IMR-90 (cell line): Measurements from ENCODE around the gene PLCB2. TPM values are rescaled to one million over a fixed set of nuclear protein-coding genes. Genes with fewer than 3 reads are reported as not detected.

ENCODE experiments used
- ATAC-seq: fragments of 200-7000 bp; cut with Tn5 transposase; 2 replicates; pipeline ENCODE4 v1.9.1; 2020; ENCODE audit warnings: low read depth, mild to moderate bottlenecking, moderate library complexity
- BruUV-seq: library from RNA; stranded (reverse); fragments of 400-500 nt; replicated peaks from 2 replicates; lab custom pipeline; 2021; lab: Mats Ljungman, UMichigan
- CTCF ChIA-PET: fragments of 300-600 bp; formaldehyde crosslinking; extraction: SDS; loops from one replicate; lab custom pipeline; 2021; ENCODE audit warnings: antibody characterized with exemption; lab: Yijun Ruan, JAX
- POLR2A ChIA-PET: fragments of 300-600 bp; sonication (Branson Sonifier 250); formaldehyde crosslinking; loops from one replicate; lab custom pipeline; 2022; ENCODE audit warnings: antibody characterized with exemption; ENCODE audit not compliant: unreplicated experiment; lab: Charles Lee
- DNase-seq: peaks from one replicate; pipeline ENCODE4 v3.0.0; 2013
- H2AFZ ChIP-seq: replicated peaks from 2 replicates; pipeline ENCODE3; 2013; ENCODE audit warnings: low read length, mild to moderate bottlenecking; ENCODE audit not compliant: poor library complexity
- H2AK5ac ChIP-seq: 2 replicates; pipeline ENCODE4 v1.6.1; 2013; ENCODE audit warnings: low read depth, low read length, inconsistent platforms
- H2AK9ac ChIP-seq: replicated peaks from 2 replicates; pipeline ENCODE3; 2013; ENCODE audit warnings: mild to moderate bottlenecking, low read depth, low read length, moderate library complexity; ENCODE audit not compliant: poor library complexity
- H2BK120ac ChIP-seq: 2 replicates; pipeline ENCODE4 v1.6.1; 2013; ENCODE audit warnings: low read depth, low read length, inconsistent platforms
- H2BK15ac ChIP-seq: 3 replicates; pipeline ENCODE4 v1.6.1; 2013; ENCODE audit warnings: low read depth, low read length, inconsistent platforms
- H2BK20ac ChIP-seq: 2 replicates; pipeline ENCODE4 v1.6.1; 2013; ENCODE audit warnings: low read depth, mild to moderate bottlenecking, inconsistent platforms, low read length, moderate library complexity
- H2BK5ac ChIP-seq: 2 replicates; pipeline ENCODE4 v1.6.1; 2013; ENCODE audit warnings: mild to moderate bottlenecking, low read depth, low read length, inconsistent platforms; ENCODE audit not compliant: poor library complexity, severe bottlenecking
- H3K14ac ChIP-seq: replicated peaks from 2 replicates; pipeline ENCODE4 v1.6.1; 2013; ENCODE audit warnings: low read depth, low read length, inconsistent platforms
- H3K18ac ChIP-seq: 2 replicates; pipeline ENCODE4 v1.6.1; 2013; ENCODE audit warnings: low read depth, low read length, control low read depth
- H3K23ac ChIP-seq: 2 replicates; pipeline ENCODE4 v1.6.1; 2013; ENCODE audit warnings: low read depth, low read length, inconsistent platforms
- H3K27ac ChIP-seq: 2 replicates; pipeline ENCODE4 v1.5.1; 2013; ENCODE audit warnings: mild to moderate bottlenecking, control low read depth, low read length; ENCODE audit not compliant: insufficient read depth
- H3K27me3 ChIP-seq: 2 replicates; pipeline ENCODE4 v1.6.1; 2013; ENCODE audit warnings: low read length; ENCODE audit not compliant: control insufficient read depth, insufficient read depth
- H3K36me3 ChIP-seq: 2 replicates; pipeline ENCODE4 v1.6.1; 2013; ENCODE audit warnings: low read length, mixed read lengths; ENCODE audit not compliant: control insufficient read depth, insufficient read depth
- H3K4ac ChIP-seq: 2 replicates; pipeline ENCODE4 v1.6.1; 2013; ENCODE audit warnings: low read depth, low read length, inconsistent platforms
- H3K4me1 ChIP-seq: 2 replicates; pipeline ENCODE4 v1.6.1; 2013; ENCODE audit warnings: low read length, mixed read lengths; ENCODE audit not compliant: control insufficient read depth, insufficient read depth
- H3K4me2 ChIP-seq: 2 replicates; pipeline ENCODE4 v1.6.1; 2013; ENCODE audit warnings: low read depth, mild to moderate bottlenecking, control low read depth, low read length, moderate library complexity
- H3K4me3 ChIP-seq: 2 replicates; pipeline ENCODE4 v1.5.1; 2013; ENCODE audit warnings: low read depth, mild to moderate bottlenecking, control low read depth, low read length, moderate library complexity; ENCODE audit not compliant: insufficient read depth
- H3K56ac ChIP-seq: 2 replicates; pipeline ENCODE4 v1.6.1; 2013; ENCODE audit warnings: low read length, inconsistent platforms; ENCODE audit not compliant: insufficient read depth; ENCODE audit errors: extremely low read depth
- H3K79me1 ChIP-seq, 2 experiments: 2 replicates each; pipeline ENCODE4 v1.6.1; 2013; ENCODE audit warnings: low read length in 2 of 2, inconsistent platforms in 1 of 2, low read depth in 1 of 2
- H3K9ac ChIP-seq: 2 replicates; pipeline ENCODE4 v1.6.1; 2013; ENCODE audit warnings: low read depth, low read length, control low read depth
- H3K9me1 ChIP-seq: 2 replicates; pipeline ENCODE4 v1.6.1; 2013; ENCODE audit warnings: low read length, inconsistent platforms; ENCODE audit not compliant: insufficient read depth
- H3K9me3 ChIP-seq: 2 replicates; pipeline ENCODE4 v1.6.1; 2013; ENCODE audit warnings: low read length; ENCODE audit not compliant: control insufficient read depth, insufficient read depth
- H4K20me1 ChIP-seq: 2 replicates; pipeline ENCODE4 v1.6.1; 2013; ENCODE audit warnings: low read length, inconsistent platforms; ENCODE audit not compliant: insufficient read depth
- H4K5ac ChIP-seq: 2 replicates; pipeline ENCODE4 v1.6.1; 2013; ENCODE audit warnings: mild to moderate bottlenecking, low read depth, low read length, control low read depth
- H4K8ac ChIP-seq, 2 experiments: 2 replicates each; pipeline ENCODE4 v1.6.1; 2013; ENCODE audit warnings: low read depth in 2 of 2, low read length in 2 of 2, control low read depth in 1 of 2, inconsistent platforms in 1 of 2
- H4K91ac ChIP-seq: 2 replicates; pipeline ENCODE4 v1.6.1; 2013; ENCODE audit warnings: low read depth, low read length, inconsistent platforms; ENCODE audit not compliant: insufficient read depth
- BHLHE40 ChIP-seq: fragments of 150-350 bp; IDR thresholded peaks from 2 replicates; pipeline ENCODE4 v1.6.1; 2016; ENCODE audit warnings: mild to moderate bottlenecking, low read depth, low read length
- CEBPB ChIP-seq: IDR thresholded peaks from 2 replicates; pipeline ENCODE4 v1.6.1; 2012; ENCODE audit warnings: low read depth, low read length, improper control_type of control experiment
- CHD1 ChIP-seq: IDR thresholded peaks from 2 replicates; pipeline ENCODE4 v1.6.1; 2012; ENCODE audit warnings: low read depth, low read length, improper control_type of control experiment
- MXI1 ChIP-seq: IDR thresholded peaks from 2 replicates; pipeline ENCODE4 v1.6.1; 2012; ENCODE audit warnings: low read depth, mild to moderate bottlenecking, low read length, moderate library complexity, borderline replicate concordance
- POLR2A ChIP-seq: IDR thresholded peaks from 2 replicates; pipeline ENCODE4 v1.6.1; 2012; ENCODE audit warnings: mild to moderate bottlenecking, low read depth, low read length
- RAD21 ChIP-seq: IDR thresholded peaks from 2 replicates; pipeline ENCODE4 v1.6.1; 2012; ENCODE audit warnings: low read length, improper control_type of control experiment
- SMC3 ChIP-seq: fragments of 150-350 bp; IDR thresholded peaks from 2 replicates; pipeline ENCODE4 v1.6.1; 2016; ENCODE audit warnings: low read depth, mild to moderate bottlenecking, antibody characterized with exemption, low read length, moderate library complexity
- WGBS, 2 experiments: methylation state at CpG; one replicate each; pipeline versions ENCODE4 v1.1.5 to v1.1.7; 2013; ENCODE audit warnings: missing lambda C conversion rate in 2 of 2; ENCODE audit not compliant: insufficient read length in 1 of 2; ENCODE audit errors: extremely low coverage in 2 of 2; 5-methylcytosine and 5-hydroxymethylcytosine counted together
- dilution Hi-C: fragments of 300-500 bp; cut with HindIII; formaldehyde crosslinking; loops from one replicate; pipeline ENCODE4 v1.14.3; 2018; ENCODE audit warnings: low sequenced_read_pairs; ENCODE audit not compliant: unreplicated experiment
- in situ Hi-C: fragments of 300-500 bp; cut with MboI; formaldehyde crosslinking; loops from 3 replicates; pipeline ENCODE4 v1.14.3; 2019; ENCODE audit warnings: low sequenced_read_pairs, inconsistent platforms, mixed read lengths
- intact Hi-C: fragments of 100-400 bp; cut with micrococcal nuclease; formaldehyde crosslinking; loops from 2 replicates; pipeline ENCODE4 v1.10.0; 2022
- polyA plus RNA-seq, 3 experiments: library from polyadenylated mRNA; depleted of rRNA; stranded (reverse); fragments of >200 nt; gene quantifications; 2 replicates each; pipeline ENCODE4 v1.2.3, GENCODE V29; 2012; ENCODE audit warnings: low replicate concordance in 1 of 3
- total RNA-seq: library from RNA; depleted of rRNA; stranded (reverse); fragments of >200 nt; gene quantifications from 2 replicates; pipeline ENCODE4 v1.2.3, GENCODE V29; 2012
- TF ChIP-seq, protein P1 (sequence below): fragments of 150-350 bp; IDR thresholded peaks from 2 replicates; pipeline ENCODE4 v1.6.1; 2016; ENCODE audit warnings: low read depth, mild to moderate bottlenecking, low read length, moderate library complexity, borderline replicate concordance

PLCB2 gene
- total and polyA plus RNA-seq, 2 of the 4 experiments (the other 2 are of a cell fraction), result 0.18 to 1.4 TPM

DNA sequence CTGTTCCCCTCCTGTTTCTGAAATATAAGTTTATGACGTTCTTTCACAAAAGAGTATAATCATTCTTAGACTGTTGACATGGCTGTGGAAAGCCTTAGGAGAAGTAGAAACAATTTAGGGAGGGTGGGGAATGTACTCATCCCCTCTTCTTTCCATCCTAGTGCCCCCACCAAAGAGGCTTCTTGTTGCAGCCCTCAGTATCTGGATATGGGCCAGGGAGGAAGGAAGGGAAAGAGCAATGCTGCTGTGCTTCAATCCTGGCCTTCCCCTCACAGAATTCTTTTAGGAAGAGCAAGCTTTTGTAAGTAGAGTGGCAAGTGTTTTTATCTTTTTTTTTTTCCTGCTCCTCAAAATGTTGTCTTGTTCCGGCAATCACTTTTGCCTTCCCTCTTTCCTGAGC lies 17.5 kb upstream of the PLCB2 start:
- H2BK20ac ChIP-seq, result no peak overlapping the region
- H2BK15ac ChIP-seq, result no peak overlapping the region
- peak; percentile 37 for DNase-seq
- H2AK9ac ChIP-seq, result no peak overlapping the region
- H3K9me3 ChIP-seq, result no peaks in the 10 kb centered on the region
- H3K23ac ChIP-seq, result peak overlapping the region; percentile 69
- H2AFZ ChIP-seq, result no peak overlapping the region
- no peaks in the 10 kb centered on the region for H3K36me3 ChIP-seq
- H3K56ac ChIP-seq, result peak overlapping the region; percentile 42; the same call in 1 of the 2 replicates
- peak overlapping the region; percentile 69 for H3K14ac ChIP-seq
- H3K4me1 ChIP-seq, result peaks cover 38% of the 10 kb centered on the region
- no TSS peak for BruUV-seq
- 0 out of 2 replicates have a peak overlapping the region, but pooled peaks have one; percentile 4 for H4K5ac ChIP-seq
- peaks cover 36 to 50% of the 10 kb centered on the region in 2 experiments for H3K79me1 ChIP-seq
- peak overlapping the region; percentile 47; the same call in 1 of the 2 replicates for H3K4ac ChIP-seq
- dilution Hi-C loops, result no loop called here
- peak overlapping the region; percentile 14; the same call in 1 of the 2 replicates for H4K91ac ChIP-seq
- intact Hi-C loops, result no loop called here
- H3K9me1 ChIP-seq, result peaks cover 20% of the 10 kb centered on the region
- peak overlapping the region; percentile 74; the same call in 1 of the 2 replicates for H2AK5ac ChIP-seq
- CTCF ChIA-PET, result interaction anchor here (0.6 to 1.7 kb wide), 4 partner anchors 13 to 46 kb away, joined by 3 to 5 read pairs (median 4); no protein-coding TSS in a partner anchor
- in situ Hi-C loops, result no loop called here
- TF ChIP-seq CEBPB (no peak), RAD21 (no peak), POLR2A (no peak), MXI1 (no peak), BHLHE40 (no peak), CHD1 (no peak), SMC3 (no peak)
- TF ChIP-seq, protein P1, sequence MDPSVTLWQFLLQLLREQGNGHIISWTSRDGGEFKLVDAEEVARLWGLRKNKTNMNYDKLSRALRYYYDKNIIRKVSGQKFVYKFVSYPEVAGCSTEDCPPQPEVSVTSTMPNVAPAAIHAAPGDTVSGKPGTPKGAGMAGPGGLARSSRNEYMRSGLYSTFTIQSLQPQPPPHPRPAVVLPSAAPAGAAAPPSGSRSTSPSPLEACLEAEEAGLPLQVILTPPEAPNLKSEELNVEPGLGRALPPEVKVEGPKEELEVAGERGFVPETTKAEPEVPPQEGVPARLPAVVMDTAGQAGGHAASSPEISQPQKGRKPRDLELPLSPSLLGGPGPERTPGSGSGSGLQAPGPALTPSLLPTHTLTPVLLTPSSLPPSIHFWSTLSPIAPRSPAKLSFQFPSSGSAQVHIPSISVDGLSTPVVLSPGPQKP, result no peak
- H2BK120ac ChIP-seq, result peak overlapping the region; percentile 2; the same call in 1 of the 2 replicates
- H2BK5ac ChIP-seq, result peak overlapping the region; percentile 45
- POLR2A ChIA-PET, result interaction anchor here (0.6 kb wide), 1 partner anchor 121 kb away, joined by 3 read pairs; no protein-coding TSS in a partner anchor
- H4K20me1 ChIP-seq, result 0 out of 2 replicates have a peak, but pooled peaks cover 12% of the 10 kb centered on the region
- ATAC-seq, result no peak
- H4K8ac ChIP-seq, result peak overlapping the region; percentile 7 to 32; a peak in 2 of 4 replicates
- peak overlapping the region; percentile 97 for H3K4me2 ChIP-seq
- no CpG with 5 or more reads among the region's 2 CpGs for WGBS, 2 experiments
- H3K27me3 ChIP-seq, result no peaks in the 10 kb centered on the region; the same call in 1 of the 2 replicates
- H3K4me3 ChIP-seq, result peak overlapping the region; percentile 89
- H3K27ac ChIP-seq, result no peak overlapping the region
- peak overlapping the region; percentile 73; the same call in 1 of the 2 replicates for H3K9ac ChIP-seq
- peak overlapping the region; percentile 11; the same call in 1 of the 2 replicates for H3K18ac ChIP-seq
